ENCODE results near the gene PRKN.

Gene PRKN

DNA sequence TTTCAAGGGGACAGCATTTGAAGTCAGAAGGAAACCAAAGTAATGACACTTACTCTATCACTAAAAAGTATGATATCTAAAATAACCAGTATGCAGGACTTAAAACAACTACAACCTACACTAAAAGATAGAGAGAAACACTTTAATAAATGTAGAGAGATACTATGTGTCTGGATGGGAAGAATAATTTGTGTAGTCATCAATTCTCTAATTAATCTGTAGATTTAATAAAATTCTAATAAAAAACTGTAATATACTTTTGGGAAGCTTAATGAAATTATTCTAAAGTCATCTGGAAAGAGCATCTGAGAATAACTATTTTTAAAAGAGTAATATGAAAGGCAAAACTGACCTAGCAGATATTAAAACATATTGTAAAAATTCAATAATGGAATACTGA, 52.1 kb downstream of the PRKN start:
- Histone ChIP-seq H3K4me1 (ENCODE audit: control insufficient read depth, insufficient read depth, low read length) (no peaks in the 10 kb centered on the region), H3K36me3 (ENCODE audit: control insufficient read depth in 2 of 2, insufficient read depth in 1 of 2, low read length in 2 of 2) (no peaks in the 10 kb centered on the region), H3K9me3 (ENCODE audit: control insufficient read depth, insufficient read depth, low read depth, low read length) (no peaks in the 10 kb centered on the region), H3K27ac (ENCODE audit: extremely low read depth, low read depth, low read length) (no peak overlapping the region), H3K4me3 (ENCODE audit: low read depth, low read length) (no peak overlapping the region)
- CTCF ChIA-PET = interaction anchor here (0.6 kb wide), 1 partner anchor 24 kb away, joined by 4 read pairs; no protein-coding TSS in a partner anchor
- TF ChIP-seq, protein P1, sequence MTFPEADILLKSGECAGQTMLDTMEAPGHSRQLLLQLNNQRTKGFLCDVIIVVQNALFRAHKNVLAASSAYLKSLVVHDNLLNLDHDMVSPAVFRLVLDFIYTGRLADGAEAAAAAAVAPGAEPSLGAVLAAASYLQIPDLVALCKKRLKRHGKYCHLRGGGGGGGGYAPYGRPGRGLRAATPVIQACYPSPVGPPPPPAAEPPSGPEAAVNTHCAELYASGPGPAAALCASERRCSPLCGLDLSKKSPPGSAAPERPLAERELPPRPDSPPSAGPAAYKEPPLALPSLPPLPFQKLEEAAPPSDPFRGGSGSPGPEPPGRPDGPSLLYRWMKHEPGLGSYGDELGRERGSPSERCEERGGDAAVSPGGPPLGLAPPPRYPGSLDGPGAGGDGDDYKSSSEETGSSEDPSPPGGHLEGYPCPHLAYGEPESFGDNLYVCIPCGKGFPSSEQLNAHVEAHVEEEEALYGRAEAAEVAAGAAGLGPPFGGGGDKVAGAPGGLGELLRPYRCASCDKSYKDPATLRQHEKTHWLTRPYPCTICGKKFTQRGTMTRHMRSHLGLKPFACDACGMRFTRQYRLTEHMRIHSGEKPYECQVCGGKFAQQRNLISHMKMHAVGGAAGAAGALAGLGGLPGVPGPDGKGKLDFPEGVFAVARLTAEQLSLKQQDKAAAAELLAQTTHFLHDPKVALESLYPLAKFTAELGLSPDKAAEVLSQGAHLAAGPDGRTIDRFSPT (tag by site-specific recombination; IDR thresholded peaks at IDR 0.05) = no peak
- TF ChIP-seq, protein P2, sequence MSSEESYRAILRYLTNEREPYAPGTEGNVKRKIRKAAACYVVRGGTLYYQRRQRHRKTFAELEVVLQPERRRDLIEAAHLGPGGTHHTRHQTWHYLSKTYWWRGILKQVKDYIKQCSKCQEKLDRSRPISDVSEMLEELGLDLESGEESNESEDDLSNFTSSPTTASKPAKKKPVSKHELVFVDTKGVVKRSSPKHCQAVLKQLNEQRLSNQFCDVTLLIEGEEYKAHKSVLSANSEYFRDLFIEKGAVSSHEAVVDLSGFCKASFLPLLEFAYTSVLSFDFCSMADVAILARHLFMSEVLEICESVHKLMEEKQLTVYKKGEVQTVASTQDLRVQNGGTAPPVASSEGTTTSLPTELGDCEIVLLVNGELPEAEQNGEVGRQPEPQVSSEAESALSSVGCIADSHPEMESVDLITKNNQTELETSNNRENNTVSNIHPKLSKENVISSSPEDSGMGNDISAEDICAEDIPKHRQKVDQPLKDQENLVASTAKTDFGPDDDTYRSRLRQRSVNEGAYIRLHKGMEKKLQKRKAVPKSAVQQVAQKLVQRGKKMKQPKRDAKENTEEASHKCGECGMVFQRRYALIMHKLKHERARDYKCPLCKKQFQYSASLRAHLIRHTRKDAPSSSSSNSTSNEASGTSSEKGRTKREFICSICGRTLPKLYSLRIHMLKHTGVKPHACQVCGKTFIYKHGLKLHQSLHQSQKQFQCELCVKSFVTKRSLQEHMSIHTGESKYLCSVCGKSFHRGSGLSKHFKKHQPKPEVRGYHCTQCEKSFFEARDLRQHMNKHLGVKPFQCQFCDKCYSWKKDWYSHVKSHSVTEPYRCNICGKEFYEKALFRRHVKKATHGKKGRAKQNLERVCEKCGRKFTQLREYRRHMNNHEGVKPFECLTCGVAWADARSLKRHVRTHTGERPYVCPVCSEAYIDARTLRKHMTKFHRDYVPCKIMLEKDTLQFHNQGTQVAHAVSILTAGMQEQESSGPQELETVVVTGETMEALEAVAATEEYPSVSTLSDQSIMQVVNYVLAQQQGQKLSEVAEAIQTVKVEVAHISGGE (tag by site-specific recombination; conservative IDR thresholded peaks at IDR 0.05; ENCODE audit: low read depth) = no peak
- TF ChIP-seq WT1 (tag by site-specific recombination; IDR thresholded peaks at IDR 0.05) (no peak), IKZF3 (tag by site-specific recombination; IDR thresholded peaks at IDR 0.05) (no peak), ZNF324 (tag by site-specific recombination; IDR thresholded peaks at IDR 0.05) (no peak)
- POLR2A ChIA-PET = no interaction called here

DNA sequence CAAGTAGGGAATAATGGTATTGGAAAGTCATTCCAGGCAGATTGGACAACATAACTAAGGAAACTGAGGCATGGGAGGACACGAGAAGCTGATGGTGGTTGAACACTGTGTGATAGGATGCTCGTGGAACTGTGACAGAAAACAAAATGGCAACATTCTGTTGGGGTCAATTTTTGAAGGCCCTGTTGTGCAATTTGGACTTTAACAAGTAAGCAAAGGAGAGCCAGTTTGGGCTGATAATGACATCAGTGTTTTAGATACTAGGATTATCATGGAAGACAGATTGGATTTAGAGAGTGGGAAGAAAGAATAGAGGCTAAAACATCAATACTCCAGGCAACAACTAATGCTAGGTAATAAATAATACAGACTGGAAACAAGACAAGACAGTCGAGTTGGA, 53.1 kb downstream of the PRKN start:
- Histone ChIP-seq H3K9me3 (ENCODE audit: control insufficient read depth, insufficient read depth, low read depth, low read length) (no peaks in the 10 kb centered on the region), H3K27ac (ENCODE audit: extremely low read depth, low read depth, low read length) (no peak overlapping the region), H3K4me3 (ENCODE audit: low read depth, low read length) (no peak overlapping the region), H3K36me3 (ENCODE audit: control insufficient read depth in 2 of 2, insufficient read depth in 1 of 2, low read length in 2 of 2) (no peaks in the 10 kb centered on the region), H3K4me1 (ENCODE audit: control insufficient read depth, insufficient read depth, low read length) (no peaks in the 10 kb centered on the region)
- CTCF ChIA-PET = interaction anchor here (0.5 kb wide), 1 partner anchor 1234 kb away, joined by 3 read pairs; no protein-coding TSS in a partner anchor
- POLR2A ChIA-PET = no interaction called here
- TF ChIP-seq ZNF121 (tag by site-specific recombination; IDR thresholded peaks at IDR 0.05) = no peak
- no peak for TF ChIP-seq PRDM1 (tag by site-specific recombination; IDR thresholded peaks at IDR 0.05)
- TF ChIP-seq ZNF843 (tag by site-specific recombination; IDR thresholded peaks at IDR 0.05) = no peak
- no peak for TF ChIP-seq KLF7 (tag by site-specific recombination; IDR thresholded peaks at IDR 0.05; ENCODE audit: borderline replicate concordance)
- no peak for TF ChIP-seq BCL11A (tag by site-specific recombination; IDR thresholded peaks at IDR 0.05; ENCODE audit: low read depth)
- TF ChIP-seq ZBTB17 (tag by site-specific recombination; IDR thresholded peaks at IDR 0.05) = no peak
- no peak for TF ChIP-seq ZSCAN23 (tag by site-specific recombination; IDR thresholded peaks at IDR 0.05)
- no peak for TF ChIP-seq SP3 (tag by site-specific recombination; IDR thresholded peaks at IDR 0.05)

DNA sequence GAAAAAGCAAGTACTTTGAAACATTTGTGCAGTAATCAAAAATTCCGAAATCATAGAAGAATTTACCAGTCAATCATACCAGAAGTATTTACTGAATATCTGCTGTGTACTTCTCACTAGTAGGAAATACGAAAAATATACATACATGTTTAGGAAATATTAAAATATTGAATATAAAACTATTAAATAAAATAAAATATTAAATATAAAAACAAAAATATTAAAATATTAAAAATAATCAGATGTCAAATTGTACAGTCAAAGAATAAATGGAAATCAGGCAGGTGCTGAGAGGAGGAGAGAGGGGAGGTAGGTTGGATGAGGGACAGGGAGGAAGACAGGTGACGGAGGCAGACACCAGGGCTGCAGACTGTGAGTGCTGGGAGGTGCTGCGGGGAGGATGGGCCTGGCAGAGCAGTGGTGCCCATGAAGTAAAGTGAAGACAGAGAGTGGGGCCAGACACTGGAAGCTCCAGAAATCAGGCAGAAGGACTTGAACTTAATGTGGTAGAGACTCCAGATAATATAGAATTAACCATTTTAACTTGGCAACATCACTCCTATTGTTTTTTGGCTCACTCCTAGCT, 55.9 kb downstream of the PRKN start:
- TF ChIP-seq ZNF221 (tag by site-specific recombination; IDR thresholded peaks at IDR 0.05; ENCODE audit: borderline replicate concordance) (no peak), ZNF747 (tag by site-specific recombination; IDR thresholded peaks at IDR 0.05) (no peak), WT1 (tag by site-specific recombination; IDR thresholded peaks at IDR 0.05) (no peak), ZNF585B (tag by site-specific recombination; IDR thresholded peaks at IDR 0.05) (no peak), KLF1 (tag by site-specific recombination; IDR thresholded peaks at IDR 0.05) (no peak), ZNF416 (tag by site-specific recombination; IDR thresholded peaks at IDR 0.05) (no peak), ZNF19 (tag by site-specific recombination; IDR thresholded peaks at IDR 0.05; ENCODE audit: low read depth) (no peak)
- TF ChIP-seq, protein P3, sequence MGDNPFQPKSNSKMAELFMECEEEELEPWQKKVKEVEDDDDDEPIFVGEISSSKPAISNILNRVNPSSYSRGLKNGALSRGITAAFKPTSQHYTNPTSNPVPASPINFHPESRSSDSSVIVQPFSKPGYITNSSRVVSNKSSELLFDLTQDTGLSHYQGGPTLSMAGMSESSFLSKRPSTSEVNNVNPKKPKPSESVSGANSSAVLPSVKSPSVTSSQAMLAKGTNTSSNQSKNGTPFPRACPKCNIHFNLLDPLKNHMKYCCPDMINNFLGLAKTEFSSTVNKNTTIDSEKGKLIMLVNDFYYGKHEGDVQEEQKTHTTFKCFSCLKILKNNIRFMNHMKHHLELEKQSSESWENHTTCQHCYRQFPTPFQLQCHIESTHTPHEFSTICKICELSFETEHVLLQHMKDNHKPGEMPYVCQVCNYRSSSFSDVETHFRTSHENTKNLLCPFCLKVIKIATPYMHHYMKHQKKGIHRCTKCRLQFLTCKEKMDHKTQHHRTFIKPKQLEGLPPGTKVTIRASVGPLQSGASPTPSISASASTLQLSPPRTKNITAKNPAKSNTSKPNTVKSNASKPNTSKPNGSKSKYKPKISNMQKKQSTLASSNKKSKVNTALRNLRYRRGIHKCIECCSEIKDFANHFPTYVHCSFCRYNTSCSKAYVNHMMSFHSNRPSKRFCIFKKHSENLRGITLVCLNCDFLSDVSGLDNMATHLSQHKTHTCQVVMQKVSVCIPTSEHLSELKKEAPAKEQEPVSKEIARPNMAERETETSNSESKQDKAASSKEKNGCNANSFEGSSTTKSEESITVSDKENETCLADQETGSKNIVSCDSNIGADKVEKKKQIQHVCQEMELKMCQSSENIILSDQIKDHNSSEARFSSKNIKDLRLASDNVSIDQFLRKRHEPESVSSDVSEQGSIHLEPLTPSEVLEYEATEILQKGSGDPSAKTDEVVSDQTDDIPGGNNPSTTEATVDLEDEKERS (tag by site-specific recombination; IDR thresholded peaks at IDR 0.05) = no peak
- Histone ChIP-seq H3K36me3 (ENCODE audit: control insufficient read depth in 2 of 2, insufficient read depth in 1 of 2, low read length in 2 of 2) (no peaks in the 10 kb centered on the region), H3K27ac (ENCODE audit: extremely low read depth, low read depth, low read length) (no peak overlapping the region), H3K4me3 (ENCODE audit: low read depth, low read length) (no peak overlapping the region), H3K4me1 (ENCODE audit: control insufficient read depth, insufficient read depth, low read length) (no peaks in the 10 kb centered on the region), H3K9me3 (ENCODE audit: control insufficient read depth, insufficient read depth, low read depth, low read length) (no peaks in the 10 kb centered on the region)
- ChIA-PET POLR2A (no interaction called here), CTCF (interaction anchor here (0.6 kb wide), 1 partner anchor 471 kb away, joined by 3 read pairs; no protein-coding TSS in a partner anchor)
